GF-D8 (cell line): ENCODE results near the gene HOXD4.

Source experiments
- DNase-seq: peaks from one replicate; lab custom pipeline; 2025; lab: John Stamatoyannopoulos, UW

HOXD4 gene

GRCh38 chr2:176170602-176171305, 19.4 kb downstream of the HOXD4 start:
- no peak for DNase-seq

DNA sequence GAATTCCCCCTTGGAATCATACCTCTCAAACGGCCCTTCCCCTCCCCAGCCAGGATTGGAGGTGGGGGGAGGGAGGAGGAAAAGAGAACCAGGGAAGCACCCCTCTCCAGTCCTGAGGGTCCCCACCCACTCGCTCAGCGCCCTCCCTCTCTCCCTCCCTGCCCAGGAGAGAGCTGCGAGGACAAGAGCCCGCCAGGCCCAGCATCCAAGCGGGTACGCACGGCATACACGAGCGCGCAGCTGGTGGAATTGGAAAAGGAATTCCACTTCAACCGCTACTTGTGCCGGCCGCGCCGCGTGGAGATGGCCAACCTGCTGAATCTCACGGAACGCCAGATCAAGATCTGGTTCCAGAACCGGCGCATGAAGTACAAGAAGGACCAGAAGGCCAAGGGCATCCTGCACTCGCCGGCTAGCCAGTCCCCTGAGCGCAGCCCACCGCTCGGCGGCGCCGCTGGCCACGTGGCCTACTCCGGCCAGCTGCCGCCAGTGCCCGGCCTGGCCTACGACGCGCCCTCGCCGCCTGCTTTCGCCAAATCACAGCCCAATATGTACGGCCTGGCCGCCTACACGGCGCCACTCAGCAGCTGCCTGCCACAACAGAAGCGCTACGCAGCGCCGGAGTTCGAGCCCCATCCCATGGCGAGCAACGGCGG, 20.1 kb downstream of the HOXD4 start:
- DNase-seq: no peak

- no peak for DNase-seq
Observed at GRCh38 chr2:176172007-176172894, 20.9 kb downstream of the HOXD4 start.

- DNase-seq: no peak
Observed at GRCh38 chr2:176172895-176173566, 21.7 kb downstream of the HOXD4 start.

DNA sequence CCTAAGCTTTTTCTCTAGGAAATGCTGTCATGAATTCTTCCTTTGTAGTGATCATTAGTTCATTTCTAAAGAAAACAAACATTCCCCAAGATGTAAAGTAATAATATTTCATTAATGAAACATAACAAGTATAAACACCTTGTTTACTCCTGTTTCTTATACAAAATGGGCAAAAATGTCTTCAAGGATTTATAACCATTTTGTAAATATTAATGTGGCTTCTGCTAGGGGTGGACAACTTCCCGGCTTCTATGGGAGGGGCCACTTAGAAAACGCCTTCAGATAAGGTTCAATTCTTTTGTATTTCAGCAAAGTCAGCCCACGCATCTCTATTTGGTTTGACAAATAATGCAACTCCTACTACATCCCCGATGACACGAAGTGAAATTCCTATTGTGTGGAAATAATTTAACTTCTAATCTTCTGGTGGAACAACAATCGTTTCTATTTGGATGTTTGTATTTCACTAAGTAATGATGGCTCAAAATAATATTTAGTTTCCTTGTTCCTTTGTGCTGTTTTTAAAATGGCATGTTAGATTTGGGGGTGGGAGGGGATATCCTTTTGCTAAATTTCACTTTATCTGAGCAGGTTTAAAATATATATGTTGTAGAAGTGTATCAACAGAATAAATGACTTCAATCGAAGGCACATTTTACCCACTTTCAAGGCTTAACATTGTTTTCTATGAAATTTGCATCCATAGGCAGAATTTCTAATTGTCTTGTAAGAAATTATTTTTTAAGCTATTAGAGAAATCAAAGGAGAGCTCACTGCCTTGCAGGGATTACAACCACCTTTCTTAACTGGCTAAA, 22.4 kb downstream of the HOXD4 start:
- DNase-seq: no peak

DNA sequence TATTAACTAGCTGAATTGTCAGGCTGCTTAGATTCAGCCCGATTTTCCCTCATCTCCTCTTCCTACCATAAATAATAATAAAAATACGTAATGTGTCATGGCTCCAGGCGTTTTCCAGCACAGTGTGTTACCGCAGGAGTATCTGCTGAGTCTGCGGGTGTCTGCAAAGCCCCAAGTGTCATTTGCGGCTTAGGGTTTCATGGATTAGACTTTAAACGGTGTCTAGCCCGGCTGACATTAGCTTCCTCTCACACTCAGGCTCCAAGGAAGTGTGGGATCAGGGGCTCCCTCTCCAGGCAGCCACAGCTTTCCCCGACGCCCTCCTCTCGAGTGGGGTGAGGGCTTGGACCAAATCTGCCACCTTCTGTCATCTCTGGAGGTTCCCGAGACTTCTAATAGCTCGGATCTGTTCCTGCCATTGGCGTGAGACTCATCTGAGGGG, 23.1 kb downstream of the HOXD4 start:
- DNase-seq: no peak

- no peak for DNase-seq
Observed at GRCh38 chr2:176174824-176175708, 23.7 kb downstream of the HOXD4 start.

DNA sequence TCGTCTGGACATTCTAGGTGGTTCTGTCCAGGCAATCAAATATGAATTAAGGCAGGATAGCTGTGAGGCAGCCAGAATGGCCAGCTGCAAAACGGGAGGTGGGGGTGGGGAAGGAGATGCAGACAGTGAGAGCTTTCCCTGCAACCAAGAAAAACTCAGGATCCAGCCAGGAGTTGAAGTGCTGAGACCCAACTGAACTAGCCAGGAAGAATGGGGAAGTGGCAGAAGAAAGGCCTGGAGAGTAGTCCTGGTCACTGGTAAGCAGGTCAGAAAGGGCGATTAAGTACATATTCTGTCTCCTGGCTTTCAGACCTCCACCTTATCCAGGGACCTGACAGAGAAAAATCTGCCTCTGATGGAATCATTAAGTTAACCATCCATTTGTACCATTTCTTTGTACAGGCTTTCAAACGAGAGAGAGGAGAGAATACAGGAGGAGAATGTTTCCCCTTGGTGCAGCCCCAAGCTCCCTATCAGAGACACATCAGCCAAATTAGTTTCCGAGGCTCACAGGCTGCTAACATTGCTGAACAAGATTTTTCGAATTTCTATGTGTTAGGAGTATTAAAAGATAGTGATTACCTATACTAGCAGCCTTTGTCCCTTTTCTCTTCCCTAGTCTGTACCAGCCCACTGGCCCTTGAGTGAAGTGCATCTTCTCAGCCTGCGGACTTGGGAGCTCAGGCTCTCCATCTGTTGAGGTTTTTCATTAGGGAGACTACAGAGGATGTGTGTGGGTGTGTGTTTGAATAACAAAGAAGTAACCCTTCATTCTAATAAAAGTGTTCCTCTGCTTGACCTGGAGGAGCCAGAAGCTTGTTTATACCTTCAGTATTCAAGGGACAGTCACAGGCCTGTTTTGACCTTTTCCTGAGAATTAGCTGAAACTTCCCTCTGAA, 24.6 kb downstream of the HOXD4 start:
- DNase-seq: no peak

- DNase-seq: no peak
Observed at GRCh38 chr2:176177580-176178037, 26.3 kb downstream of the HOXD4 start.

- no peak for DNase-seq
Observed at GRCh38 chr2:176178038-176178756, 26.8 kb downstream of the HOXD4 start.

DNA sequence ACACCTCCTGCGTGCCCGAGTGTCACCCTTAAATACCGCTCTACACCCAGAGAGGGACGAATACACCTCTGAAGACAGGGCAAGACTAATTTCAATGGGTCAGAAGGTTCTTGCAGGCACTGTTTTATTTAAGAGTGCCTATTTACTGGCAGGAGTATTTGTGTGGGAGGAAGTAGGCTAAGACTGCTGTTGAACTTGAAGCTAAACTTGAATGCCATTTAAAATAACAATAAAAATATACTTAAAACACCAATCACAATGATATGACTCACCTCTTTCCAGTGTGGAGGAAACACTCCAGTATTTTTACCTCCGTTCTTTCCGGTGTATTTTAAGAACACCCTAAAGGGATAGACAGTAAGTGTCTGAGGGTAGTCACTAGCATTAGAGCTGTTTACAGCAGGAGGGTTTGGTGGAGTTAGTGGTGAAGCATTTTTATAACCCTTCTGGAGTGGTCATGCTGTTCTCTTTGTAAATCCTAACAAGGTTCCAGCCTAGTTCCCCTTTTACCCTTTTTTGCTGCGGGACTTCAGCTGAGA, 27.5 kb downstream of the HOXD4 start:
- DNase-seq: no peak

- no peak for DNase-seq
Observed at GRCh38 chr2:176181551-176181950, 30.2 kb downstream of the HOXD4 start.

DNA sequence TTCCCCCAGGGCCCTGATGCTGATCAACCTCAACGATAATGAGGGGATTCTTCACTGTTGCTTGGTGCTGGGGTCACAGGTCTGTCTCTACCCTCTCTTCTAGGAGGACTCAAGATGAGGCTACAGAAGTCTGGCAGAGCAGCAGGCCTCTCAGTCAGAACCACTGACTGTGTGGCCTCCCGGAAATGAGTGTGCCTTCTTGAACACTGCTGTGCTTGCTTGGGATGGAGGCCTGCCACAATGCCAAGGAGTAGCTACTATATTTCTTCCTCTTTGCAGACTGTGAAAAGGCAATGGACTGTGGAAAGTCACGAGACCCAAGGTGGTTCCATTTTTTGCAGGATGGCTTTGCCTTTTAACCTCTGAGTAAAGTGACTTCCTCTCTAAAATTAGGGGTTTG, 31.3 kb downstream of the HOXD4 start:
- DNase-seq: no peak

DNA sequence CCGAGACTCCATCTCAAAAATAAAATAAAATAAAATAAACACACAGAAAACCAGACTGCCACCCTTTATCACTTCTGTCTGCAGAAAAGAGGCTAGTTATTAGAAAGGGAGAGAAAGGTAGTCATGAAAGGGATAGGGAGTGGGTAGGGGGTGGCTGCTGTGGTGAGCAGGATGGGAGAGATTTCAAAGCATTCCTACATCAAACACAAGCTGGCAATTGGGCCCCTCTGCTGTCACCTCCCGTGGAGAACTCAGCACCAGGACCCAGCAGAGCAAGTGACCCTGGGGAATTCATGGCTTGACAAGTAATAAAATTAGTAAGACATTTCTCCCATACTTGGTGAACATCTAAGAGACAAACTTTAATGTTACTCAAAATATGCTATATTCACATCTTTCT, 33.4 kb downstream of the HOXD4 start:
- DNase-seq: no peak

GRCh38 chr2:176186024-176186423, 34.7 kb downstream of the HOXD4 start:
- no peak for DNase-seq

GRCh38 chr2:176187200-176187898, 36.0 kb downstream of the HOXD4 start:
- no peak for DNase-seq
